HEK293T (cell line): ENCODE data around the gene DUSP8.

Experiments
- CTCF ChIA-PET: fragments of 350-600 bp; formaldehyde crosslinking; extraction: SDS; loops from one replicate; lab custom pipeline; 2021; ENCODE audit warnings: antibody characterized with exemption, inconsistent platforms; lab: Yijun Ruan, JAX
- POLR2A ChIA-PET: fragments of 350-600 bp; formaldehyde crosslinking; extraction: SDS; loops from one replicate; lab custom pipeline; 2020; ENCODE audit warnings: antibody characterized with exemption, inconsistent platforms; lab: Yijun Ruan, JAX
- DNase-seq: peaks from one replicate; pipeline ENCODE4 v3.0.0; 2012; ENCODE audit warnings: mixed read lengths; ENCODE audit errors: extremely low spot score
- ARNT ChIP-seq: fragments of 450-650 bp; IDR thresholded peaks from 2 replicates; pipeline ENCODE4 v1.6.1; 2017; ENCODE audit warnings: mild to moderate bottlenecking
- BHLHE40 ChIP-seq: fragments of 450-650 bp; IDR thresholded peaks from 2 replicates; pipeline ENCODE4 v1.6.1; 2016; ENCODE audit warnings: mild to moderate bottlenecking, moderate library complexity, borderline replicate concordance
- CTBP1 ChIP-seq: fragments of 450-650 bp; IDR thresholded peaks from 2 replicates; pipeline ENCODE4 v1.6.1; 2016; ENCODE audit warnings: borderline replicate concordance
- ELF4 ChIP-seq: fragments of 450-650 bp; IDR thresholded peaks from 2 replicates; pipeline ENCODE4 v1.6.1; 2017; ENCODE audit warnings: antibody characterized with exemption
- FOXA1 ChIP-seq: fragments of 450-650 bp; IDR thresholded peaks from 2 replicates; pipeline ENCODE4 v1.6.1; 2016; ENCODE audit warnings: mild to moderate bottlenecking
- FOXK2 ChIP-seq: fragments of 450-650 bp; IDR thresholded peaks from 2 replicates; pipeline ENCODE4 v1.6.1; 2016; ENCODE audit warnings: mild to moderate bottlenecking
- FOXM1 ChIP-seq: fragments of 450-650 bp; IDR thresholded peaks from 2 replicates; pipeline ENCODE4 v1.6.1; 2017; ENCODE audit warnings: mild to moderate bottlenecking, borderline replicate concordance
- HDGF ChIP-seq: fragments of 450-650 bp; IDR thresholded peaks from 2 replicates; pipeline ENCODE4 v1.6.1; 2017; ENCODE audit warnings: antibody characterized with exemption, borderline replicate concordance
- L3MBTL2 ChIP-seq: fragments of 450-650 bp; conservative IDR thresholded peaks from 2 replicates; pipeline ENCODE4 v1.6.1; 2016; ENCODE audit warnings: mild to moderate bottlenecking
- LEF1 ChIP-seq: fragments of 450-650 bp; IDR thresholded peaks from 2 replicates; pipeline ENCODE4 v1.6.1; 2017; ENCODE audit warnings: mild to moderate bottlenecking, borderline replicate concordance
- NFRKB ChIP-seq: fragments of 450-650 bp; IDR thresholded peaks from 2 replicates; pipeline ENCODE4 v1.6.1; 2016; ENCODE audit warnings: mild to moderate bottlenecking, moderate library complexity
- PKNOX1 ChIP-seq: fragments of 450-650 bp; IDR thresholded peaks from 2 replicates; pipeline ENCODE4 v1.6.1; 2016
- SP1 ChIP-seq: fragments of 450-650 bp; IDR thresholded peaks from 2 replicates; pipeline ENCODE4 v1.6.1; 2017
- SUZ12 ChIP-seq: fragments of 450-650 bp; IDR thresholded peaks from 2 replicates; pipeline ENCODE4 v1.6.1; 2016; ENCODE audit warnings: mild to moderate bottlenecking
- TARDBP ChIP-seq: fragments of 450-650 bp; IDR thresholded peaks from 2 replicates; pipeline ENCODE4 v1.6.1; 2016
- ZNF384 ChIP-seq: fragments of 450-650 bp; IDR thresholded peaks from 2 replicates; pipeline ENCODE4 v1.6.1; 2016

Gene DUSP8

GRCh38 chr11:1559111-1559951 lies 12.7 kb downstream of the DUSP8 start:
- ChIA-PET CTCF (interaction anchor here (1.0 kb wide), 1 partner anchor 12 kb away, joined by 3 read pairs; no protein-coding TSS in a partner anchor), POLR2A (no interaction called here)
- TF ChIP-seq ZNF384: no peak
- TF ChIP-seq FOXM1: no peak
- no peak for TF ChIP-seq L3MBTL2
- TF ChIP-seq BHLHE40: no peak
- TF ChIP-seq CTBP1: no peak
- no peak for TF ChIP-seq ARNT
- TF ChIP-seq TARDBP: no peak
- no peak for TF ChIP-seq FOXA1
- no peak for TF ChIP-seq HDGF
- no peak for TF ChIP-seq SP1
- TF ChIP-seq SUZ12: no peak
- TF ChIP-seq NFRKB: no peak
- TF ChIP-seq FOXK2: no peak
- no peak for DNase-seq

- TF ChIP-seq PKNOX1: no peak
- TF ChIP-seq SUZ12: no peak
- TF ChIP-seq BHLHE40: no peak
- no peak for TF ChIP-seq ARNT
- TF ChIP-seq NFRKB: no peak
- TF ChIP-seq CTBP1: no peak
- no peak for TF ChIP-seq LEF1
- TF ChIP-seq FOXM1: no peak
- TF ChIP-seq ZNF384: no peak
- TF ChIP-seq ELF4: no peak
- TF ChIP-seq FOXK2: no peak
- TF ChIP-seq FOXA1: no peak
- no peak for TF ChIP-seq L3MBTL2
- no peak for TF ChIP-seq SP1
- TF ChIP-seq TARDBP: no peak
- TF ChIP-seq HDGF: no peak
- DNase-seq: no peak
- ChIA-PET POLR2A (no interaction called here), CTCF (no interaction called here)
These were observed 13.3 kb downstream of the DUSP8 start for GRCh38 chr11:1558775-1559110.

- DNase-seq: no peak
- ChIA-PET CTCF (no interaction called here), POLR2A (no interaction called here)
- TF ChIP-seq ARNT: no peak
- no peak for TF ChIP-seq L3MBTL2
- no peak for TF ChIP-seq SP1
- no peak for TF ChIP-seq FOXA1
- no peak for TF ChIP-seq BHLHE40
- TF ChIP-seq TARDBP: no peak
- no peak for TF ChIP-seq FOXK2
- TF ChIP-seq ELF4: no peak
- TF ChIP-seq HDGF: no peak
- no peak for TF ChIP-seq SUZ12
- no peak for TF ChIP-seq PKNOX1
- TF ChIP-seq NFRKB: no peak
- no peak for TF ChIP-seq CTBP1
- no peak for TF ChIP-seq ZNF384
- no peak for TF ChIP-seq LEF1
- TF ChIP-seq FOXM1: no peak
These were observed 13.9 kb downstream of the DUSP8 start for GRCh38 chr11:1557904-1558774.

- ChIA-PET POLR2A (no interaction called here), CTCF (no interaction called here)
- TF ChIP-seq FOXA1: no peak
- no peak for TF ChIP-seq NFRKB
- no peak for TF ChIP-seq ARNT
- no peak for TF ChIP-seq HDGF
- TF ChIP-seq TARDBP: no peak
- TF ChIP-seq ELF4: no peak
- no peak for TF ChIP-seq ZNF384
- no peak for TF ChIP-seq SUZ12
- no peak for TF ChIP-seq LEF1
- TF ChIP-seq FOXM1: no peak
- TF ChIP-seq FOXK2: no peak
- TF ChIP-seq SP1: no peak
- TF ChIP-seq CTBP1: no peak
- TF ChIP-seq PKNOX1: no peak
- TF ChIP-seq L3MBTL2: no peak
- TF ChIP-seq BHLHE40: no peak
These were observed 14.8 kb downstream of the DUSP8 start for GRCh38 chr11:1557051-1557884.

More at GRCh38 chr11:1557051-1557884, 14.8 kb downstream of the DUSP8 start:
- no peak for DNase-seq
